Mucosa of rectum (tissue), 2 donors: ENCODE measurements around the gene SLC38A5.
A peak's percentile ranks its signal among the peaks of the same experiment; 100 is the strongest.

Source experiments
- H3K27ac ChIP-seq, 2 donors: one replicate each; pipeline ENCODE4 v1.7.0; 2013; ENCODE audit warnings: inconsistent platforms in 2 of 2, low read depth in 2 of 2, low read length in 2 of 2
- H3K27me3 ChIP-seq, 2 donors: one replicate each; pipeline ENCODE4 v1.7.0; 2013; ENCODE audit warnings: low read length in 2 of 2; ENCODE audit not compliant: control insufficient read depth in 2 of 2, insufficient read depth in 2 of 2
- H3K36me3 ChIP-seq, 2 donors: one replicate each; pipeline ENCODE4 v1.7.0; 2013; ENCODE audit warnings: low read length in 2 of 2; ENCODE audit not compliant: control insufficient read depth in 2 of 2, insufficient read depth in 2 of 2
- H3K4me1 ChIP-seq, 2 donors: one replicate each; pipeline ENCODE4 v1.7.0; 2013; ENCODE audit warnings: low read length in 2 of 2, mild to moderate bottlenecking in 1 of 2; ENCODE audit not compliant: control insufficient read depth in 2 of 2, insufficient read depth in 2 of 2
- H3K4me3 ChIP-seq, 2 donors: one replicate each; pipeline ENCODE4 v1.7.0; 2013; ENCODE audit warnings: low read length in 2 of 2
- H3K9ac ChIP-seq, 2 donors: one replicate each; pipeline ENCODE4 v1.7.0; 2013; ENCODE audit warnings: low read length in 2 of 2, low read depth in 1 of 2, mild to moderate bottlenecking in 1 of 2
- H3K9me3 ChIP-seq, 2 donors: one replicate each; pipeline ENCODE4 v1.7.0; 2013; ENCODE audit warnings: low read length in 2 of 2; ENCODE audit not compliant: control insufficient read depth in 2 of 2
- donor health status: healthy.
- donor health status: Normal muscosa, but diverticular disease.

The SLC38A5 gene

DNA sequence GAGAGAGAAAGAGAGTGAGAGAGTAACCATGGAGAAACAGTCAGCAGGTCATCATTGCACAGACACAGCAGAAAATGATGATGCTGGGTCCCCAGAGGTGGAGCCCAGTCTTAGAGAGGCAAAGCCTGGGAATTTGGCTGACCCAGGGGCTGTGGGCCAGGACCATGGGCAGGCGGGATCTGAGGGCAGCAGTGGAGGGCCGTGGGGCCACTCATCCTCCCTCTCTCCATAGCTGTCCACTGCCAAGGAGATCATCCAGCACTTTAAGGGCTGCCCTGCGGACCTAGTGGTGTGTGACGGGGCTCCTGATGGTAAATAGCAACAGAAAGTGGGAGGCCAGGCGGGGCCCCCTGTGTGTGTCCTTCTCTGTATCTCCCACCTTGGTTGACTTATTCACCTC, 8.7 kb upstream of the SLC38A5 start:
- H3K4me3 ChIP-seq = no peak overlapping the region
- no peaks in the 10 kb centered on the region for H3K27me3 ChIP-seq
- H3K9me3 ChIP-seq = no peaks in the 10 kb centered on the region
- H3K36me3 ChIP-seq = peaks cover 6 to 18% of the 10 kb centered on the region in 2 donors
- no peak overlapping the region for H3K27ac ChIP-seq
- H3K4me1 ChIP-seq = peaks cover 6 to 8% of the 10 kb centered on the region in 2 donors
- no peak overlapping the region for H3K9ac ChIP-seq

DNA sequence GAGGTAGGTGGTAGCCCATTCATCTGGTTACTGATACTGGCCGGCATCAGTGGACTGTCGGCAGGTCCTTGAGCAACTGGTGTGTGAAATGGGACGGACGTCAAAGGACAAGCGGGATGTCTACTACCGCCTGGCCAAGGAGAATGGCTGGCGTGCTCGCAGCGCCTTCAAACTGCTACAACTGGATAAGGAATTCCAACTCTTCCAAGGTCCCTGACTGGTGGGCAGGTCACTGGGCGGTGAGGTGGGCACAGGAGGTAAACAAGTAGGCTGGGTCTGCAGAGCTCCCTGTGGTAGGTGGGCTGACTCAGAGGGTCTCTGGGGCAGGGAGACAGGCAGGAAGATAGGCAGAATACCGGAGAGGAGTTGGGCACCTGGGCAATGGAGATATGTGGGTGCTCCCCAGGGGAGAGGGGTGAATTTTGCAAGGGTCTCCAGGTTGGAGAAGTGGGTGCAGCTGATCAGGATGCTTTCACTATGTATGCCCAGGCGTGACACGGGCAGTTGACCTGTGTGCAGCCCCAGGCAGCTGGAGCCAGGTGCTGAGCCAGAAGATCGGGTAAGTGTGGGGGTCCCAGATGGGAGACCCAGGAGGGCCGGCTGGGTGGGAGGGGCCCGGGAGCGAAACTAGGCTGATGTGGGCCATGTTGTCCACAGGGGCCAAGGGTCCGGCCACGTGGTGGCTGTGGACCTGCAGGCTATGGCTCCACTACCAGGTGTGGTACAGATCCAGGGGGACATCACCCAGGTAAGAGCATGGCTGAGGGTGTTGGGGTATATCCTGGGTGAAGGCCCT, 8.1 kb upstream of the SLC38A5 start:
- no peaks in the 10 kb centered on the region for H3K27me3 ChIP-seq
- H3K9ac ChIP-seq = no peak overlapping the region
- H3K27ac ChIP-seq = no peak overlapping the region
- peaks cover 6 to 15% of the 10 kb centered on the region in 2 donors for H3K36me3 ChIP-seq
- no peak overlapping the region for H3K4me3 ChIP-seq
- H3K4me1 ChIP-seq = peaks cover 6 to 8% of the 10 kb centered on the region in 2 donors
- H3K9me3 ChIP-seq = no peaks in the 10 kb centered on the region

DNA sequence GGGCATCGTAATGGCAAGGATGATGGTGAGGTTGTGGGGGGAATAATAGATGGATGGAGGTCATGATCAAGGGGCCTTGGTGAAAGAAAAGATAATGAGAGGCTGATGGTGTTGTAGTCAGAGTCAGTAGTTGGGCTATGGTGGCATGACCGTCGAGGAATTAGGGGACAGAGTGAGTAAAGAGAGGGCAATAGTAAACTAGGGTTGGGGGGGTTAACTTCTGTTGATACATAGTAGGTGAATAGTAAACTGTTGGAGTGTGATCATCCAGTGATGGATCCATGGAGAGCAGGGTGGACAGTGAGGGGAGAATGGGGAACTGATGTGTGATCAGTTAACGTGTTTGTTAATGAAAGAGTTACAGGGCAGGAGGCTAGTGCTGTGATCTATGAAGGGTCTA, 6.9 kb upstream of the SLC38A5 start:
- H3K9ac ChIP-seq = peak overlapping the region; percentile 76 to 80
- H3K27ac ChIP-seq = no peak overlapping the region
- peaks cover 6 to 8% of the 10 kb centered on the region in 2 donors for H3K4me1 ChIP-seq
- no peaks in the 10 kb centered on the region for H3K9me3 ChIP-seq
- H3K4me3 ChIP-seq = peak overlapping the region; percentile 78 to 79
- peaks cover 3 to 7% of the 10 kb centered on the region in 2 donors for H3K36me3 ChIP-seq
- H3K27me3 ChIP-seq = no peaks in the 10 kb centered on the region

DNA sequence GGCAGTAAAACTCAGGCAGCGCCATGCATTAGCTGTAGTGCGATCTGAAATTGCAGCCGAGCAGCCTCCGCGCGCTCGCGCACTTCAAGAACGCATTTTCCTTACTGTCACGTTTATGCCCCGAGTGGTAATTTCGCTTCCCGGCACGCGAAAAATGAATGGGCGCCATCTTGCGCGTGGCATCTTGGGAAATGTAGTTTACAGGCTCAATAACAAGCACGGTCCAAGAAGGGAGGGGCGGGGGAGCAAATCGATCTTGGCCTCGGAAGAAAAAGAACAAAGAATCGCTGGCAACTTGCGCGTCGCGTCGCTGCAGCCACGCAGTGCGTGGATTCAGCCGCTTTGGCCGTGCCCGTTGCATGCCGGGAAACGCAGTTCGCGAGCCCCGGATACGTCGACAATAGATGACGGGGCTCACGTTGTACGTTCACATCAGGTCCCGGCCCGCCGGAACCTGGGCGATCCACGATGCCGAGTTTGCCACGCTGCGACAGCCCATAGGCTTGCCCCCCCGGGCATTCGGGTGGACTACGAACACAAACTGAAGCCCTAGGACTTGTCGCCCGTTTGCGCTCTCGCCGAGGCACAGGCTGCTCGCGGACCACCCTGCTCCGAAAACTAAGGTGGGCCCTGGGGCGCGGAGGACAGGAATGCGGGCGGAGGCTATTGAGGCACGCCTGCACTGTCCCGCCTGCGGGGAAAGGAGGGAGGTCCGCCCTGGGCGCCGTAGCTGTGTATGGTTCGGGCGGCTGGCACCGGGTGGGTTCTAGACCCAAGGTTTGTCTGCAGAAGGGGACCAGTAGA, 5.9 kb upstream of the SLC38A5 start, which contains the start of gene FTSJ1:
Gene FTSJ1, plus strand, starts transcription at position 426 of the 804 bp plus-strand sequence. CDS start 1,849 bp downstream, outside the sequence.
- H3K27me3 ChIP-seq = no peaks in the 10 kb centered on the region
- H3K4me3 ChIP-seq = peak within 1 kb of the TSS; percentile 78 to 79
- H3K4me1 ChIP-seq = peaks cover 6 to 8% of the 10 kb centered on the region in 2 donors
- peak within 1 kb of the TSS; percentile 76 to 80 for H3K9ac ChIP-seq
- peaks cover 0 to 2% of the 10 kb centered on the region in 2 donors for H3K36me3 ChIP-seq
- no peaks in the 10 kb centered on the region for H3K9me3 ChIP-seq
- H3K27ac ChIP-seq = peak within 1 kb of the TSS; percentile 60 to 64

GRCh38 chrX:48475296-48475695, 5.2 kb upstream of the SLC38A5 start:
- no peaks in the 10 kb centered on the region for H3K27me3 ChIP-seq
- no peaks in the 10 kb centered on the region for H3K36me3 ChIP-seq
- no peak overlapping the region for H3K9ac ChIP-seq
- H3K9me3 ChIP-seq = no peaks in the 10 kb centered on the region
- H3K4me3 ChIP-seq = peak overlapping the region; percentile 78 to 79
- H3K27ac ChIP-seq = peak overlapping the region; percentile 60 to 64
- H3K4me1 ChIP-seq = peaks cover 6 to 8% of the 10 kb centered on the region in 2 donors

- Histone ChIP-seq H3K27ac (no peak overlapping the region), H3K4me1 (peaks cover 7 to 8% of the 10 kb centered on the region in 2 donors), H3K9me3 (no peaks in the 10 kb centered on the region), H3K9ac (no peak overlapping the region), H3K4me3 (no peak overlapping the region), H3K27me3 (no peaks in the 10 kb centered on the region), H3K36me3 (no peaks in the 10 kb centered on the region)
Measured at GRCh38 chrX:48474581-48474980, 4.5 kb upstream of the SLC38A5 start.

DNA sequence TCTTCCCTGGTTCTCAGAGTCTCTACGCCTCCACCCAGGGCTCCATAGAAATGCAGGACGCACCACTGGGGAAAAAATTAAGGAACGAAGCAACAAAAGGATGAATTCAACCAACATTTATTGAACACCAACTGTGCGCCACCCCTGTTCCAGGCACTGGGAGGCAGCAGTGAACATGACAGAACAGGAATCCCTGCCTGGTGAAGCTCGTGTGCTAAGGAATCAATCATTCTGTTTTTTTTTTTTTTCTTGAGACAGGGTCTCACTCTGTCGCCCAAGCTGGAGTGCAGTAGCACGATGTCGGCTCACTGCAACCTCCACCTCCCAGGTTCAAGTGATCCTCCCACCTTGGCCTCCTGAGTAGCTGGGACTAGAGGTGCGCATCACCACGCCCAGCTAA, 4.1 kb upstream of the SLC38A5 start:
- H3K9ac ChIP-seq = no peak overlapping the region
- no peaks in the 10 kb centered on the region for H3K36me3 ChIP-seq
- no peak overlapping the region for H3K4me3 ChIP-seq
- no peaks in the 10 kb centered on the region for H3K9me3 ChIP-seq
- H3K27me3 ChIP-seq = no peaks in the 10 kb centered on the region
- H3K27ac ChIP-seq = no peak overlapping the region
- peaks cover 9 to 10% of the 10 kb centered on the region in 2 donors for H3K4me1 ChIP-seq

GRCh38 chrX:48473704-48473990, 3.6 kb upstream of the SLC38A5 start:
- H3K9ac ChIP-seq = no peak overlapping the region
- H3K27me3 ChIP-seq = no peaks in the 10 kb centered on the region
- H3K4me3 ChIP-seq = no peak overlapping the region
- no peak overlapping the region for H3K27ac ChIP-seq
- peaks cover 9 to 10% of the 10 kb centered on the region in 2 donors for H3K4me1 ChIP-seq
- H3K9me3 ChIP-seq = no peaks in the 10 kb centered on the region
- H3K36me3 ChIP-seq = no peaks in the 10 kb centered on the region

- Histone ChIP-seq H3K4me1 (peaks cover 8 to 10% of the 10 kb centered on the region in 2 donors), H3K9me3 (no peaks in the 10 kb centered on the region), H3K9ac (no peak overlapping the region), H3K27ac (no peak overlapping the region), H3K4me3 (no peak overlapping the region), H3K36me3 (no peaks in the 10 kb centered on the region), H3K27me3 (no peaks in the 10 kb centered on the region)
Measured at GRCh38 chrX:48472851-48473703, 3.0 kb upstream of the SLC38A5 start.
